SK-N-SH treated with all-trans-retinoic acid at 6 μM for 48 hours (cell line): ENCODE results near the gene SLC2A6.

Experiments
- ATAC-seq: fragments of 200-7000 bp; cut with Tn5 transposase; 3 replicates; pipeline ENCODE4 v1.9.1; 2020; ENCODE audit warnings: mild to moderate bottlenecking, moderate library complexity
- ARNTL ChIP-seq: fragments of 450-650 bp; formaldehyde crosslinking; IDR thresholded peaks from 2 replicates; pipeline ENCODE4 v1.5.0; 2020; ENCODE audit warnings: low read depth, mild to moderate bottlenecking, moderate library complexity, borderline replicate concordance
- BACH2 ChIP-seq: fragments of 250-450 bp; sonication (Bioruptor Pico); IDR thresholded peaks from 2 replicates; pipeline ENCODE4 v1.9.0; 2021; ENCODE audit warnings: mild to moderate bottlenecking, borderline replicate concordance
- CSDC2 ChIP-seq: fragments of 250-450 bp; sonication (Bioruptor Pico); IDR thresholded peaks from 2 replicates; pipeline ENCODE4 v1.5.0; 2020; ENCODE audit warnings: mild to moderate bottlenecking, moderate library complexity
- ESRRG ChIP-seq: fragments of 250-450 bp; sonication (Bioruptor Pico); IDR thresholded peaks from 2 replicates; pipeline ENCODE4 v1.6.1; 2021; ENCODE audit warnings: mild to moderate bottlenecking
- GLIS3 ChIP-seq: fragments of 250-450 bp; sonication (Bioruptor Pico); IDR thresholded peaks from 2 replicates; pipeline ENCODE4 v1.5.0; 2020; ENCODE audit warnings: mild to moderate bottlenecking, moderate library complexity
- ISL1 ChIP-seq: fragments of 250-450 bp; sonication (Bioruptor Pico); IDR thresholded peaks from 2 replicates; pipeline ENCODE4 v2.1.2; 2022; ENCODE audit warnings: mild to moderate bottlenecking, moderate library complexity
- OSR1 ChIP-seq: fragments of 250-450 bp; sonication (Bioruptor Pico); IDR thresholded peaks from 2 replicates; pipeline ENCODE4 v1.8.0; 2022; ENCODE audit warnings: moderate library complexity, mild to moderate bottlenecking, inconsistent platforms
- PPARA ChIP-seq: fragments of 250-450 bp; sonication (Bioruptor Pico); IDR thresholded peaks from 2 replicates; pipeline ENCODE4 v1.5.0; 2020; ENCODE audit warnings: mild to moderate bottlenecking, borderline replicate concordance
- RARB ChIP-seq: fragments of 250-450 bp; sonication (Bioruptor Pico); IDR thresholded peaks from 2 replicates; pipeline ENCODE4 v1.8.0; 2021; ENCODE audit warnings: mild to moderate bottlenecking, moderate library complexity
- SNAI2 ChIP-seq: fragments of 250-450 bp; sonication (Bioruptor Pico); IDR thresholded peaks from 2 replicates; pipeline ENCODE4 v1.5.0; 2020; ENCODE audit warnings: mild to moderate bottlenecking, moderate library complexity
- TCF4 ChIP-seq: fragments of 250-450 bp; sonication (Bioruptor Pico); IDR thresholded peaks from 2 replicates; pipeline ENCODE4 v1.8.0; 2021; ENCODE audit warnings: mild to moderate bottlenecking, moderate library complexity, borderline replicate concordance
- TOX ChIP-seq: fragments of 250-450 bp; sonication (Bioruptor Pico); IDR thresholded peaks from 2 replicates; pipeline ENCODE4 v1.8.0; 2021; ENCODE audit warnings: mild to moderate bottlenecking, moderate library complexity, borderline replicate concordance
- ZC3H10 ChIP-seq: fragments of 250-450 bp; sonication (Bioruptor Pico); IDR thresholded peaks from 2 replicates; pipeline ENCODE4 v1.5.1; 2021; ENCODE audit warnings: mild to moderate bottlenecking, moderate library complexity
- ZFP3 ChIP-seq: fragments of 250-450 bp; sonication (Bioruptor Pico); IDR thresholded peaks from 2 replicates; pipeline ENCODE4 v1.5.0; 2020; ENCODE audit warnings: mild to moderate bottlenecking, moderate library complexity
- ZNF565 ChIP-seq: fragments of 450-650 bp; formaldehyde crosslinking; conservative IDR thresholded peaks from 2 replicates; pipeline ENCODE4 v1.5.0; 2020; ENCODE audit warnings: low read depth, mild to moderate bottlenecking, moderate library complexity
- ZNF70 ChIP-seq: fragments of 450-650 bp; formaldehyde crosslinking; IDR thresholded peaks from 2 replicates; pipeline ENCODE4 v1.5.0; 2020; ENCODE audit warnings: mild to moderate bottlenecking, moderate library complexity
- ZNF8 ChIP-seq: fragments of 450-650 bp; formaldehyde crosslinking; IDR thresholded peaks from 2 replicates; pipeline ENCODE4 v1.5.0; 2020; ENCODE audit warnings: mild to moderate bottlenecking, moderate library complexity
- TF ChIP-seq, protein P1 (sequence below): fragments of 250-450 bp; sonication (Bioruptor Pico); IDR thresholded peaks from 2 replicates; pipeline ENCODE4 v1.8.0; 2020; ENCODE audit warnings: mild to moderate bottlenecking, moderate library complexity, borderline replicate concordance
- TF ChIP-seq, protein P2 (sequence below): fragments of 250-450 bp; sonication (Bioruptor Pico); IDR thresholded peaks from 2 replicates; pipeline ENCODE4 v1.8.0; 2021; ENCODE audit warnings: low read depth, mild to moderate bottlenecking, moderate library complexity, borderline replicate concordance
- TF ChIP-seq, protein P3 (sequence below): fragments of 250-450 bp; sonication (Bioruptor Pico); IDR thresholded peaks from 2 replicates; pipeline ENCODE4 v1.5.1; 2020; ENCODE audit warnings: low read depth, mild to moderate bottlenecking, moderate library complexity

The SLC2A6 gene

DNA sequence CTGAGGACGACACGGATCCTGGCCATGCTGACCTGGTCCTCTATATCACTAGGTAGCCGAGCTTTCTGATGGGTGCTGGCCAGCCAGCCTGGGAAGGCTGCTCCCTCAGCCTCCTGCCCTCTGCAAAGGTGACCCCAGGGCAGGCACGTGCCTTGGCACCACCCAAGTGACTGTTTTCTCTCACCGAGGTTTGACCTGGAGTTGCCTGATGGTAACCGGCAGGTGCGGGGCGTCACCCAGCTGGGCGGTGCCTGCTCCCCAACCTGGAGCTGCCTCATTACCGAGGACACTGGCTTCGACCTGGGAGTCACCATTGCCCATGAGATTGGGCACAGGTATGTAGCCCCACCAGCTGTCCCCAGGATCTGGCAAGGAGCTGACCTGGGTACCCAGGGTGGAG is 52.9 kb downstream of the SLC2A6 start:
- no peak for ATAC-seq
- TF ChIP-seq TCF4 (CRISPR knock-in tag): no peak
- no peak for TF ChIP-seq CSDC2 (CRISPR knock-in tag)
- TF ChIP-seq, protein P1, sequence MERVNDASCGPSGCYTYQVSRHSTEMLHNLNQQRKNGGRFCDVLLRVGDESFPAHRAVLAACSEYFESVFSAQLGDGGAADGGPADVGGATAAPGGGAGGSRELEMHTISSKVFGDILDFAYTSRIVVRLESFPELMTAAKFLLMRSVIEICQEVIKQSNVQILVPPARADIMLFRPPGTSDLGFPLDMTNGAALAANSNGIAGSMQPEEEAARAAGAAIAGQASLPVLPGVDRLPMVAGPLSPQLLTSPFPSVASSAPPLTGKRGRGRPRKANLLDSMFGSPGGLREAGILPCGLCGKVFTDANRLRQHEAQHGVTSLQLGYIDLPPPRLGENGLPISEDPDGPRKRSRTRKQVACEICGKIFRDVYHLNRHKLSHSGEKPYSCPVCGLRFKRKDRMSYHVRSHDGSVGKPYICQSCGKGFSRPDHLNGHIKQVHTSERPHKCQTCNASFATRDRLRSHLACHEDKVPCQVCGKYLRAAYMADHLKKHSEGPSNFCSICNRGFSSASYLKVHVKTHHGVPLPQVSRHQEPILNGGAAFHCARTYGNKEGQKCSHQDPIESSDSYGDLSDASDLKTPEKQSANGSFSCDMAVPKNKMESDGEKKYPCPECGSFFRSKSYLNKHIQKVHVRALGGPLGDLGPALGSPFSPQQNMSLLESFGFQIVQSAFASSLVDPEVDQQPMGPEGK (CRISPR knock-in tag): no peak
- TF ChIP-seq ARNTL (CRISPR knock-in tag): no peak
- TF ChIP-seq SNAI2: no peak
- TF ChIP-seq, protein P2, sequence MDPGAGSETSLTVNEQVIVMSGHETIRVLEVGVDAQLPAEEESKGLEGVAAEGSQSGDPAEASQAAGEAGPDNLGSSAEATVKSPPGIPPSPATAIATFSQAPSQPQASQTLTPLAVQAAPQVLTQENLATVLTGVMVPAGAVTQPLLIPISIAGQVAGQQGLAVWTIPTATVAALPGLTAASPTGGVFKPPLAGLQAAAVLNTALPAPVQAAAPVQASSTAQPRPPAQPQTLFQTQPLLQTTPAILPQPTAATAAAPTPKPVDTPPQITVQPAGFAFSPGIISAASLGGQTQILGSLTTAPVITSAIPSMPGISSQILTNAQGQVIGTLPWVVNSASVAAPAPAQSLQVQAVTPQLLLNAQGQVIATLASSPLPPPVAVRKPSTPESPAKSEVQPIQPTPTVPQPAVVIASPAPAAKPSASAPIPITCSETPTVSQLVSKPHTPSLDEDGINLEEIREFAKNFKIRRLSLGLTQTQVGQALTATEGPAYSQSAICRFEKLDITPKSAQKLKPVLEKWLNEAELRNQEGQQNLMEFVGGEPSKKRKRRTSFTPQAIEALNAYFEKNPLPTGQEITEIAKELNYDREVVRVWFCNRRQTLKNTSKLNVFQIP (CRISPR knock-in tag): no peak
- no peak for TF ChIP-seq ISL1
- no peak for TF ChIP-seq ESRRG (CRISPR knock-in tag)
- TF ChIP-seq ZNF8 (CRISPR knock-in tag): no peak

DNA sequence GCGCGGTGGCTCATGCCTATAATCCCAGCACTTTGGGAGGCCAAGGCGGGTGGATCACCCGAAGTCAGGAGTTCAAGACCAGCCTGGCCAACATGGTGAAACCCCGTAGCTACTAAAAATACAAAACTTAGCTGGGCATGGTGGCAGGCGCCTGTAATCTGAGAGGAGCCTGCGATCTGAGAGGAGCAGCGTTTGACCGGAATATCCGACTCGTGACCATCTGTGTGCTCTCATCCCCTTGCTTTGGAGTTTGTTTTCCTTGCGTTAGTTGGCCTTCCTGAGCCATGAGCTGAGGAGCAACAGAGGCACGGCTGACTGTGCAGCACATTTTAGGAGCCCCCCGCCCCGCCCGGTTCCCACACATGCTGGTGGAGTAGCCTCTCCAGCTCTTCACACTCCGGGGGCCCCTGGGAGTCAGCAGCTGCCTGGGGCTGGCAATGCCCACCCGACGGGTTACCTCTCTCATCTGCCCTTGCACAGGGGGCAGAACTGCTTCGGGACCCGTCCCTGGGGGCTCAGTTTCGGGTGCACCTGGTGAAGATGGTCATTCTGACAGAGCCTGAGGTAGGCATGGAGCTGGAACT is 53.8 kb downstream of the SLC2A6 start:
- TF ChIP-seq PPARA (CRISPR knock-in tag): no peak
- TF ChIP-seq SNAI2: no peak
- TF ChIP-seq ZNF8 (CRISPR knock-in tag): no peak
- no peak for TF ChIP-seq ZFP3
- no peak for TF ChIP-seq RARB (CRISPR knock-in tag)
- TF ChIP-seq, protein P1 (CRISPR knock-in tag): no peak
- TF ChIP-seq TOX (CRISPR knock-in tag): no peak
- no peak for TF ChIP-seq GLIS3 (CRISPR knock-in tag)
- TF ChIP-seq, protein P2 (CRISPR knock-in tag): no peak
- TF ChIP-seq, protein P3, sequence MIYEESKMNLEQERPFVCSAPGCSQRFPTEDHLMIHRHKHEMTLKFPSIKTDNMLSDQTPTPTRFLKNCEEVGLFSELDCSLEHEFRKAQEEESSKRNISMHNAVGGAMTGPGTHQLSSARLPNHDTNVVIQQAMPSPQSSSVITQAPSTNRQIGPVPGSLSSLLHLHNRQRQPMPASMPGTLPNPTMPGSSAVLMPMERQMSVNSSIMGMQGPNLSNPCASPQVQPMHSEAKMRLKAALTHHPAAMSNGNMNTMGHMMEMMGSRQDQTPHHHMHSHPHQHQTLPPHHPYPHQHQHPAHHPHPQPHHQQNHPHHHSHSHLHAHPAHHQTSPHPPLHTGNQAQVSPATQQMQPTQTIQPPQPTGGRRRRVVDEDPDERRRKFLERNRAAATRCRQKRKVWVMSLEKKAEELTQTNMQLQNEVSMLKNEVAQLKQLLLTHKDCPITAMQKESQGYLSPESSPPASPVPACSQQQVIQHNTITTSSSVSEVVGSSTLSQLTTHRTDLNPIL: no peak
- no peak for TF ChIP-seq ZC3H10 (CRISPR knock-in tag)
- TF ChIP-seq TCF4 (CRISPR knock-in tag): no peak
- no peak for TF ChIP-seq ESRRG (CRISPR knock-in tag)
- TF ChIP-seq CSDC2 (CRISPR knock-in tag): no peak
- TF ChIP-seq BACH2 (CRISPR knock-in tag): no peak
- ATAC-seq: no peak

DNA sequence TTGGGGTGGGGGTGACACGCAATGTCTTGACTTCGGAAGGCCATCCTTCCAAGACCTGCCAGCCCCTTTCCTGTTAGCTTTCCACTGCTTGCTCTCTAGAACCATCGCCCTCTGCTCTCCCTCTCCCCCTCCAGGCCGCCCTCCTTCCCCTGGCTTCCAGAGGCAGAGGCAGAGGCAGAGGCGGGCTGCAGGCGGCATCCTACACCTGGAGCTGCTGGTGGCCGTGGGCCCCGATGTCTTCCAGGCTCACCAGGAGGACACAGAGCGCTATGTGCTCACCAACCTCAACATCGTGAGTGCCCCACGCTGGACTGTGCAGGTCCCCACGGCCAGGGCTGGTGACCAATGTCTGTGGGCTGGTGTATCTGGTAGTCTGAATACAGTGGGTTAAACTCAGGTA is 54.7 kb downstream of the SLC2A6 start:
- no peak for ATAC-seq
- TF ChIP-seq, protein P1 (CRISPR knock-in tag): no peak
- TF ChIP-seq, protein P3: no peak
- TF ChIP-seq ZC3H10 (CRISPR knock-in tag) (no peak), TCF4 (CRISPR knock-in tag) (no peak), ZNF70 (CRISPR knock-in tag) (no peak), ZNF565 (CRISPR knock-in tag) (no peak), PPARA (CRISPR knock-in tag) (no peak), OSR1 (CRISPR knock-in tag) (no peak), TOX (CRISPR knock-in tag) (no peak), ZFP3 (no peak)
